ENCODE data around the gene COL23A1.
"Not testable (repeated sequence)": the region's sequence is repeated elsewhere in the genome, so short reads cannot be mapped to it uniquely, and the experiment has no call there.

The COL23A1 gene

DNA sequence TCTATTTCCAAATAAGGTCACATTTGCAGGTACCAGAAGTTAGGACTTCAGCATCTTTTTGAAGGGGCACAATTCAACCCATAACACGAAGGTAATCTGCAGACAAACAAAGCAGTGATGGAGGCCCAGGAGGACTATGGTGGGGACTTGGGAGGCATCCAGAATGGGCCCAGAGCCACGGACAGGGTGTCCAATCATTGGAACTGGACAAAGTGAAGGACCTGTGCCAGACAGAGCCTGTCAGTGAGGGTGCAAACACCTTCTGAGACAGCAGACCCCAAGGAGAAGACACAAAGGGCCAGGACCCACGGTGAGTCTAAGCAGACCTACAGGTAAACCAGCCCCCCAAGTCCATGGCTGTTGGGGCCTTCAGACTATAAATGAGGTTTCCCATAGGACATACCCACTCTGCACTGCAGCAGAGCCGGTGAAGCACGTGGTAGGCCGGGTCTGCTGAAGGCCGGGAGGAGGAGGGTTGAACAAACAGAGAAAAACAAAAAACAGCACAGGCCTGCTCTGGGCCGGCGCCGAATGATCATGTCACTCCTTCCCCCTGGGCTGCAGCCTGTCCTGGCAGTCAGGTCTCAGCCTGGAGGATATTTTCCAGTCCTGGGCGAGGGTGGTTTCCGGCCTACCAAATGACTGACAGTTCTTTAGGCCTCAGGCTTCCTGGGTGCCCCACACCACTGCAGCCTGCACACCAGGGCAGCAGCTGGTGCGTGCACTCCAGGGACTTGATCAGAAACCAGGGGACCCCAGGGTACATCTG, 84.4 kb downstream of the COL23A1 start:
- DNase-seq (ENCODE audit: low read depth): no peak

DNA sequence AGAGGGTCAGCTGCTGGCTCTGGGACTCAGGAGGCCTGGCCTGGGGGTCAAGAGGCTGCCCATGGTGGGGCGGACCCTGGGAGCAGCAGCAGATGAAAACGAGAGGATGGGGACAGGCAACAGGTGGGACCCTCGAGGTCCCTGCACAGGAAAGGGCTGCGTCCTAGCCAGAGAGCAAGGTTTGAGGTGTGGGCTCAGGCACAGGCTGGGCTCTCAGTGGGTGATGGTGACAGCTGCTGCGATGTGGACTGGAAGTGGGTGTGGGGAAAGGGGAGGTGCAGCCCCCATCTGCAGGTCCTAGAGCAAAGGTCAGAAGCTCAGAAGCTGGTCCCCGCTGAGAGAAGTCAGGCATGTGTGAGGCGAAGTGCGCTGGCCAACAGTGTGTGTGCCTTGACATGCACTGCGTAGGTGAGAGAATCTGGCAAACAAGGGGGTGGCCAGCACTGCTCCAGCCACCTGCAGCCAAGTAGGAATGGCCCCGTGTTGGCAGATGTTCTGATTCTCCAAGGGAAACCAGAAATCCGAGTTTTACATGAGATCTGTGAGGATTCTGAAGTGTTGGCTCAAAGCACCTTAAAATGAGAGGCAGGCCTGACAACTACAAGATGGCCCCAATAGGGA, 85.7 kb downstream of the COL23A1 start:
- no peak for DNase-seq (ENCODE audit: low read depth)

DNA sequence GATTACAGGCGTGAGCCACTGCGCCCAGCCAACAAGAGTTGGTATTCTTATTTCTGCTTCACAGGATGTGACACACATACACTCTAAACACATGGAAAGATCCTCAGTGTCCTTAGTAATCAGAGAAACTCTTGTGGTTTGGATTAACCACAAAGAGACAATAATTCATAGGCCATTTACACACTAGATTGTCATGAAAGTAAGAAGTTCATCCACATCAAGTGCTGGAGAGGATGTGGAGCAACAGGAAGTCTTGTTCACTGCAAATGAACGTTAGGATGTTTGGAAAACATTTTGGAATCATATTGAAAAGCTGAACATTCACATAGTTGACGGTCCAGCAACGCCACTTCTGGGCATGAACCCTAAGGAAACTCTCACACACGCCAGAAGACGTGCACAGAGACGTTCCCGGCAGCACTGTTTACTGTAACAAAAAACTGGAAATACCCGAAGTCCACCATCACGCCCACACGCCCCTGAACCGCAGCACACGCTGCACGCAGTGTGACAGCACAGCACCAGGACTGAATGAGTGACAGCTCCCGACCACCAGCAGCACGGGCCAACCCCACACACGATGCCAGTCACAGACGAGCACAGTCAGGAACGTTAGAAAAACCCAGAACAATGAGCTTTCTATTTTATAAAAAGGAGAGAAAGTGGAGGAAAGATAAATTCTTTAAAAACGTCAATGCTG, 87.6 kb downstream of the COL23A1 start:
- DNase-seq (ENCODE audit: low read depth): no peak

DNA sequence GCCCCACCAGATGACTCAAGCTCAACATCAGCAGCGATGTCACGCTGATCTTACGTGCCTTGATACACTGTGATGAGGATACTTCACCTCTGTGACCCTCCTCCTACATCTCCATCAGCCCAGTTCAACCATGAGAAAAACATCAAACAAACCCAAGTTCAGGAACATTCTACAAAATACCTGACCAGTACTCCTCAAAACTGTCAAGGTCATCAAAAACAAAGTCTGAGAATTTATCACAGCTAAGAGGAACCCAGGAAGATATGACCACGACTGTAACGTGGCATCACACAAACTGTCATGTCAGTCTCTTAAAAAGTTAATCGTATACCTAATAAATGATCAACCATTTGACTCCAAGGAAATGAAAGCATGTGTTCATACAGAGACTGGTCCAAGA, 90.8 kb downstream of the COL23A1 start:
- DNase-seq (ENCODE audit: low read depth): no peak

DNA sequence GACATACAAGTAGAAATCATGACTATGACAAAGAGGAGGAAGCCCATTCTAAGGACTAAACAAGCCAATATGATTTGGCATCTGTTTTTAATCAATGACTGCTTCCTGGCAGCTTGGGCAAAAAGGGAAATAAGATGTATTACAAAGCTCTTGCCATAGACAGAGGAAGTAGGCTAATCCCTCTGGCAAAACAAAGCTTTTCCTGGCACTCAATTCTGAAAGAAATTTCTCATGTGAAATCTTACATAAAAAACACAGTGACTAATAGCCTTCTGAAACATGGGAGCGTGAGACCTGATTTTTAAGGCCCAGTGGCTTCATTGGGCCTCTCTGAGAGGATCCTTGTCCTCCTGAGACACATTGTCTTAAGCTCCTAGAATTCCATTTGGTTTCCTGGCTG, 93.6 kb downstream of the COL23A1 start:
- no peak for DNase-seq (ENCODE audit: low read depth)

DNA sequence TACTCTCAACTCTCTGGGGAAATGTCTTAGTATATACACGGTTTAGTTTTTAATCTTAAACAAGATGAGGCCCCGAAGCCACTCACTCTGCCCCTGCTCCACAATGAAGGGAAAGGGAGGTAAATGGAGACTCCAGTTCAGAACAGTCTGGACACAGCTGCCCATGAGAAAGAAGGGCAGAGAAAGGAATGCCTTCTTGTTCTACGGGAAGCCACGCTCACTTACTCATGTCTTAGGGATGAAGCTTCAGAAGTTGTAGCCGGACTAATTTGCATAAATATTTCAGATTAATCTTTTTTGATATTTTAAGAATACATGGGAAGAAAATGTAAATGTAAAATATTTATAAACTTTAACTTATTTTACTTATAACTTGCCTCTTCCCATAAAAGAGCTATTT, 94.0 kb downstream of the COL23A1 start:
- DNase-seq (ENCODE audit: low read depth): no peak

DNA sequence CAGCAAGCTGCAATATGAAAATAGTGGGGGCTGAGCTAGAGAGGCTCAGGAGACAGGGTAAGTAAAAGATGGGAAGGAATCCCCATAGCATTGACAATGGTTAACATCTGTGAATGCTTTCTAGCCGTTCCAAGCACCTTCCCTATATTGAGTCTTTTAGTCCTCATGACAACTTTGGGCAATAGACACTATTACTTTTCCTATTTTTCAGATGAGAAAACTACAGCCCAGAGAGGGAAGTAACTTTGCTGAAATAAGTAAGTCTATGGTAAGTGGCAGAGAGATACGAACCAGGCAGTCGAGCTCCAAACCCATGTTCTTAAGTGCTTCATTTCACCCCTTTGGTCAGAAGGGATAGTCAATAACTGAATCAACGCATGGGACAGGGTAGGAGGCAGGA, 94.5 kb downstream of the COL23A1 start:
- no peak for DNase-seq (ENCODE audit: low read depth)

DNA sequence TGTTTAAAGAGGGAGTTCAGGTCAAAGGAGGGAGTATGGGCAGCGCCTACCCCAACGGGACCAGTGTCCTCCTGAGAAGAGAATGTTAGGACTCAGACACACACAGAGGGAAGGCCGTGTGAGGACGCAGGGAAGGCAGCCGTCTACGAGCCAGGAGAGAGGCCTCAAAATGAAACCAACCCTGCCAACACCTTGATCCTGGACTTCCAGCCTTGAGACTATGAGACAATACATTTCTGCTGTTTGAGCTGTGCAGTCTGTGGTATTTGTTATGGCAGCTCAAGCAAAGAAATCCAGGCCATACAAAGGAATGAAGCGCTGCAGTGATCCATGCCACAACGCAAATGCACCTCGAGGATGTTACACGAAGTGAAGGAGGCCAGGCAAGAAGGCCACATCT, 97.9 kb downstream of the COL23A1 start:
- no peak for DNase-seq (ENCODE audit: low read depth)

DNA sequence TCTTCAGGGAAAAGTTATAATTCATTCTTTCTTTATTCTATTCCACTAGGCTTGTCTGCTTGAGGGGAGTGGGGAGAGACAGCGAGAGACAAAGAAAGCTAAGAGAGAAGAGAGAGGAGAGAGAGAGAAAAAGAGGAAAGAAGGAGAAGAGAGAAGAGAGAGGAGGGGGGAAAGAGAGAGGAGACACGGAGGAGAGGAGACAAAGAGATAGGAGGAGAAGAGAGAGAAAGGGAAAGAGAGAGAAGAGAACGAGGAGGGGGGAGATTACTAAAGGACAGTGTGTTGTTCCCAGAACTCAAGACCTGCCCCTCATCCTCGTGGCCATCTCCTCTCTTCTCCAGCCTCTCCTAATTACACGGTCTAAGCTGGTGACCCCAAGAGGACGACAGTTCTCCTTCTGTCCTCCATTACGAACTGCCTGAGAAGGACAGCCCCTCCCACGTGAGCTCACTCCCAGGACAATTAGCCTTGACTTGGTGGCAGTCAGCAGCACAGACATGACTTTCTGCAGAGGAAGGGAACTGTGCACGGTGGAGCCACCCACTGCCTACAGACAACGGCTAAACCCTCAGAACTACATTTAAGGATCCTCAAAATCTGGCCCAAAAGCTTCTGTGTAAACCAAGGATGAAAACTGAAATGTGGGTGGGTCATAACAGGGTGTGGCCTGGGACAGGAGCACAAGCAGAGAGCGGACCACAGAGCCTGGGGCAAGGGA, 99.1 kb downstream of the COL23A1 start:
- DNase-seq (ENCODE audit: low read depth): no peak

DNA sequence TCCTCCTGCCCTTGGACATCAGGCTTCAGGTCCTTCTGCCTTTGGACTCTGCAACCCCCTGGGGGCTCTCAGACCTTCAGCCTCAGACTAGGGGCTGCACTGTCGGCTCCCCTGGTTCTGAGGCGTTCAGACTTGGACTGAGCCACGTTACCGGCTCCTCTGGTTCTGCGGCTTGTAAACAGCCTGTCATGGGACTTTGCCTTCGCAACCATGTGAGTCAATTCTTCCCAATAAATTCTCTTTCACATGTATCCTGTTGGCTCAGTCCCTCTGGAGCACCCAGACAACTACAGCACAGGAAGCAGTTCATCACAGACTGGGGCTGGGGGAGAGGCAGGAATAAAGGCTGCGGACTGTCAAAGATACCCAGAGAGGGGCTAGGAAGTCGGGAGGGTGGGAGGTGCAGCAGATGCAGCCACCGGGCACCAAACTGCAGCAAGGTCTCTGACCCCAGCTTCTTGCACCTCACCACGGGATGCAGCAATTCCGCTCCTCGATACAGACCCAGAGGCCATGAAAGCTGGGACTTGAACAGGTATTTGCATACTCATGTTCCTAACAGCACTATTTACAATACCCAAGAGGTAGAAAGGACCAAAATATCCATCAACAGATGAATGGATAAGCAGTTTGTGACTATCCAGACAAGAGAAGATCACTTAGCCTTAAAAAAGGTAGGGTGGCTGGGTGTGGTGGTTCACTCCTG, 100.8 kb downstream of the COL23A1 start:
- DNase-seq (ENCODE audit: low read depth): no peak

DNA sequence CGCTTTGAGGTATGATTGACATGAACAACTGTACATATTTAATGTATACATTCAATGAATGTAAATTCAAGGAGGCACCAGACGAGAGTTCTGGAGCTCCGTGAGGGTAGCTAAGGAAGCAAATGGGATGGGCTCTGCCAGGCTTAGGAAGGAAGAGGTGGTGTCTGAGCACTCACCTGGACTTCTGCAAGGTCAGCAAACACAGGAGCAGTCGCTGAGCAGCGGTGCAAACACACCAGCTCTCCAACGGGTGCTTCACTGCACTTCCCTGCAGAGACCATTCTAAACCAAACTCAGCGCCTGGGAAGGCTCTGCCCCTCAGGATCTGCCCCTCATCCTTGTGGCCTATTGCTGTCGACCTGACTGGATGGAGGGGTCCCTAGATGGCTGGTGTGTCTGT, 101.5 kb downstream of the COL23A1 start:
- no peak for DNase-seq (ENCODE audit: low read depth)

DNA sequence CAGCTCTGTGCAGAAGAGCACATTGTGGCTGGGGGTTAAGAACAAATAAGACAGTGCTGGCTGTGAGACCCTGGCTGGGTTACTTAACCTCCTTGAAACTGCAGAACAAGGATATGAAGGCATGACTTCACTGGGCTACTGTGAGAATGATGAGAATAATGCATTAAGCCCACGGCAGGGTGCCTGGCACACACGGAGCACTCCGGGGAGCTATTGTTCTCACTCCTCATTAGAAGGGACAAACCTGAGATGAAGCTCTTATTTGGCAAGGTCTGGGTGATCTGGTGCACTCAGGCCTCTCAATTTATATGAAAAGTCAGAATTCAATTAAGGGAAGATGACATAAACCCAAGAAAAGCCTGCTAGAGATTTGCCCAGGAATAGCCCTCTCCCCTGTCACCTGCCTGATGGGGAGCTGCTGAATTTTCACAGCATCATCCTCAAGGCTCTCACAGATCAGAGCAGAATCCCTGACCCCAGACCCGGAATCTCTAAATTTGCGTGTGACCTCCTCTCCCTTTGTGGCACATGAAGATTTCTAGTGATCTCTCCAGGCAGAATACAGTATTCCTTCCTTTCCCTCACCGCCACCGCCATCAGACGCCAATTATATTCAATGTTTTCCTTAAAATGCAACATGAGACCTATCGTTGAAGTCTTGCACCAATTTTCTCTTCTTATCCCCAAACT, 102.1 kb downstream of the COL23A1 start:
- DNase-seq (ENCODE audit: low read depth): no peak

DNA sequence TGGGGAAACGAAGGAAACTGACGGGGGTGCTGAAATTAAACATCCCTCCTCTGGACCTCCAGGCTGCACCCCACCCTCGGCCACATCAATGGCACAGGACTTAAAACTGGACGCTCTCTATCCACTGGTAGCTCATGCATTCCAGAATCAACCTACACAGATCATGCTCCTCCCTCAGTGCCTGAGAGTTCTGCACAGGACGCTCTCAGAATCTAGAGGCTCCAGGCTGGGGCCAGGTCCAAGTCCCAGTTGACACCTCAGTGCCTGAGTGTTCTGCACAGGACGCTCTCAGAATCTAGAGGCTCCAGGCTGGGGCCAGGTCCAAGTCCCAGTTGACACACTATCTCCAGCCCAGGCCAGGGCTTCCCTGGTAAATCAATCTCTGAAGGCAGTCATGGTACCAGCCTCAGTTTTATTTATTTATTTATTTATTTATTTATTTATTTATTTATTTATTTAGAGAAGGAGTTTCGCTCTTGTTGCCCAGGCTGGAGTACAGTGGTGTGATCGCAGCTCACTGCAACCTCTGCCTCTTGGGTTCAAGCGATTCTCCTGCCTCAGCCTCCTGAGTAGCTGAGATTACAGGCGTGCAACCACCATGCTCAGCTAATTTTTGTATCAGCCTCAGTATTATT, 103.2 kb downstream of the COL23A1 start:
- DNase-seq (ENCODE audit: low read depth): not testable (repeated sequence)

DNA sequence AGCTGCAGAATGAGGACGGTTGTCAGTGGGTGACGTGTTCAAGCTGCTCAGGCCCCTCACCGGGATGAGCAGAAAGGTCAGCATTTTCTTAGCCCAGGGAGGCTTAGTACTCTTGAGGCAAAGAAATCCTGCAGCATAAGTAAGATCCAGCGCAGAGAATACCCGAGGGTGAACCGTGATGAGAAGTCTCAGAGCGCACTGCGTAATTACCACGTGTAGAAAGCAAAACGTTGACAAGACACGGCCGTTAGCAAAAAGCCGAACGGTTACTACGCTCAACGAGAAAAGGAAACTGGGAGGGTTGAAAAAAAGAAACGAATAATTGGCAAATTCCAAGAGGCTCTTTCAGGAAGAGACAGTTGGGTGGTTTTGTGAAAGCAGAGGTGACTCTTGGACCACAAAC, 104.0 kb downstream of the COL23A1 start:
- DNase-seq (ENCODE audit: low read depth): no peak

DNA sequence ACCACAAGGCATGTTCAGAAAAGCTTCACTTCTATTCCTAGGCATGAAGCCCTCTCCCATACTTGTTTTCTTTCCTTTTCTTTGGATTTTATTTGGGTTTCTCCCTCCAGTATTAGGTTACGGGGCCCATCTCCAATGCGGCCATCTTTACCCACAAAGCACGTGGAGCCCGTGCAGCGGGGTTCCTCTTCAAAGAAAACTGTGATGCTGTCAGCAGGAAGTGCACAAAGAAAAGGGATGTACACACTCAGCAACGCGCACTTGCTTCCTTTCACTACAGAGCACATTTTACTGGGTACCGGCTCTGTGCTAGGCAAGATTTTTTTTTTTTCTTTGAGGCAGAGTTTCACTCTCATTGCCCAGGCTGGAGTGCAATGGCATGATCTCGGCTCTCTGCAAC, 106.6 kb downstream of the COL23A1 start:
- DNase-seq (ENCODE audit: low read depth): peak; percentile 18

DNA sequence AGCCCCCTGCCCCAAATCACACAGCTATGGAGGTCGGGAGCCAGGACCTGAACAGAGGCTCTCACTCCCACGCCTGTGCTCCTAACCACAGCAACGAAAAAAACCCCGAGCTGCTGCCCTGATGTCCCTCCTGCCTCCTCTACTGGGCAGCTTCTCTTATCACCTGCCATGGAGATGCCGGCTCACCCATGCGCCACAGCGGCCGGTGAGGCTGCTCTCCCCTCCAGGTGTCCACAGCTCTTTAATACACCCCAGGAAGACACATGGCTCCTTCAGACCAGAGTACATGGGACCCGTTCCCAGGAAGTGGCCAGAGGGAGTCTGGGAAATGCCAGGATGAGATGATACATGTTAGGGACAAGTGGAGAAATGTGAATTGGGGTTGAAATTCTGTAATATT, 110.9 kb downstream of the COL23A1 start:
- DNase-seq (ENCODE audit: low read depth): no peak

DNA sequence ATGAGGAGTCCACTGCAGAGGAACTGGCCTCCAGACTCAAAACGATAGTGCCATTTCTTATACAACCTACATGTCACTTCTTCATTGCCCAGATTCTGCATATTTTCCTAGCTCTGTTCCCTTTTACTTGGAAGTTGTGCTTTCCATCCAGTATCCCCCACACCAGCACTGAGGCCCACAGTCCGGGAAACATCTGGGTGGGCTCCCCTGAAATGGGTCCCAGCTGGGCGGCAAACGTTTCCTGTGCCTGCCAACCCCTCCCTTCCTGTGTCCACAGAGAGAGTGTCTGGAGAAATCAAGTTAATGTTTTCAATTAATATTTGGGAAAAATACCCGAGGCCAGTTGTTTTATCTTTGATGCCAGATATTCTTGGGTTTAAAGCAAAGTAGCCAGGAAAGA, 111.8 kb downstream of the COL23A1 start:
- no peak for DNase-seq (ENCODE audit: low read depth)

DNA sequence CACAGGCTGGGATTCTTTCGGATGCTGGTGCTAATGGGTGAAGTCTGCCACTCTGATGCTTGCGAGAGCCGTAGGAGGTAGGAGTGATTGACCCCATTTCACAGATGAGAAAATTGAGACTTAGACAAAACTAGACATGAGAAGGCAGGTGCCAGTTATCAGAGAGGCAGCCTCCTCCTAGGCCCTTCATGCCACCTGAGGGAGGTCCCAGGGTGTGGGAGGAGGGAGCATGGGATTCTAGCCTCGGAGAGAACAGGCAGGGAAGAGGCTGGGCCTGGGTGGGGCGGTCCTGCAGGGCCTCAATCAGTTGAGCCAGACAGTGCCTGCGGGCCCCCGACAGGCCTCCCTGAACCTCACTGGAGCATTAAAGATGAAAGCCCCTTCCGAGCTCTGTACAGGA, 112.4 kb downstream of the COL23A1 start:
- no peak for DNase-seq (ENCODE audit: low read depth)

DNA sequence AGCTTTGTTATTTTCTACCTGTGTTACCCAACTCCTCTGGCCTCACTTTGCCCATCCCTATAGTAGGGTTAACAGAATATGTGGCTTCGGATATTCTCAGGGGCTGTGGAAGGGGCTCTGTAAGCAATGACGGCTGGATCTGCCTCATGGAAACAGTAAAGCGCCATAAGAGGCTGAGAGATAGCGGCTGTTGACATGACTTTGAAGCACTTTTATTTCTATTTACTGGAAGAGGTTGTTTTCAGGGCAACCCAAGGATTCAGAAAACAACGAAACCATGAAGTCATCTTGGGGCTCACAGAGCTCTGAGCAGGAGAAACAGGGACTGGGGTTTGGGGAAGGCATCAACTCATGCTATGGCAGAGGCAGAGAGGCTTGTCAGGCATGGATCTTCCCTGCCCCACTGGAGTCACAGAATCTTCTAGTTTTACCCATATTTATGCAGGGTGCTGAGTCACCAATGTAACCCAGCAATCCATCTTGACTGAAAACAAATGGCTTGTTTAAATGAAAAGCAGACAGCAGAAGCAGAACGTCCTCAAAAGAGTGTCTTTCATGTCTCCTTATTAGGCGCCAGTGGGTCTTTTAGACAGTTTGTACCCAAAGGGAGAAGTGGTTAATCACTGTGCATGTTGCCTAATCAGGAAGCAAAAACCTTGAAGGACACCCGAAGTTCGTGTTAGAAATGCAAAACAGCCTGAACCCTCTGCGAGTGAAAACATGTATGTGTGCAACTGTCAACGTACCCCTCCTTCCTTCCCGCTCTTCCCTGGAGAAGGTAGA, 113.0 kb downstream of the COL23A1 start:
- DNase-seq (ENCODE audit: low read depth): no peak

DNA sequence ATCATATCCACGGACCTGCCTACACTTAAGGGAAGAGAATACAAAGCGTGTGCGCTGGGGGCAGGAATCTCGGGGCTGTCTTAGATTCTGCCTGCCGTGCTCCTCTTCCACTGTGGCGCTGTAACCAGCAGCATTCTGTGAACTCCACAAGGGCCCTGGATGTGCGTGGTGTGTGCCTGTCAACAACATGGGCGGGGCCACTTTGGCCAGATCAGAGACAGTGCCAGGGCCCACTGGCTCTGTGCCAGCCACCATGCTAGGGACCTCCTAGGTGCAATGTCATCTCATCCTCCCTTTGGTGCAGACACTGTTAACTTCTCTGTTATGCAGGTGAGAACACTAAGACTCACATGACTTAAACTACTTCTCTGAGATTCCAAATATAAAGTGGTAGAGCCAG, 113.7 kb downstream of the COL23A1 start:
- no peak for DNase-seq (ENCODE audit: low read depth)
